CD8-positive, alpha-beta memory T cell (primary cell): ENCODE measurements around the gene GNA15. TPM values are rescaled to one million over a fixed set of nuclear protein-coding genes. Genes with fewer than 3 reads are reported as not detected.

ENCODE experiments used
- CTCF ChIA-PET: fragments of 350-600 bp; sonication (Branson Sonifier 250); formaldehyde crosslinking; loops from one replicate; lab custom pipeline; 2021; ENCODE audit warnings: antibody characterized with exemption; lab: Charles Lee
- POLR2A ChIA-PET: fragments of 350-600 bp; sonication (Branson Sonifier 250); formaldehyde crosslinking; loops from one replicate; lab custom pipeline; 2021; ENCODE audit warnings: antibody characterized with exemption; lab: Charles Lee
- DNase-seq, 5 donors: peaks; one replicate each; pipeline versions ENCODE4 v3.0.0 to v3.0.0-alpha.2; 2020 to 2022; ENCODE audit warnings: mixed read lengths in 1 of 5
- H3K27ac ChIP-seq: one replicate; pipeline ENCODE4 v1.7.0; 2013; ENCODE audit warnings: low read depth, mild to moderate bottlenecking, low read length, moderate library complexity
- H3K27me3 ChIP-seq: 2 replicates; pipeline ENCODE4 v1.7.0; 2013; ENCODE audit warnings: low read length, mild to moderate bottlenecking; ENCODE audit not compliant: insufficient read depth, poor library complexity, severe bottlenecking
- H3K36me3 ChIP-seq: 2 replicates; pipeline ENCODE4 v1.7.0; 2013; ENCODE audit warnings: mild to moderate bottlenecking, low read length, moderate library complexity; ENCODE audit not compliant: insufficient read depth
- H3K4me1 ChIP-seq: 2 replicates; pipeline ENCODE4 v1.7.0; 2013; ENCODE audit warnings: mild to moderate bottlenecking, low read length, moderate library complexity; ENCODE audit not compliant: insufficient read depth
- H3K4me3 ChIP-seq: 2 replicates; pipeline ENCODE4 v1.7.0; 2013; ENCODE audit warnings: mild to moderate bottlenecking, low read length
- H3K9me3 ChIP-seq: 2 replicates; pipeline ENCODE4 v1.7.0; 2013; ENCODE audit warnings: mild to moderate bottlenecking, low read length
- H3K27ac Mint-ChIP-seq, 8 donors: one replicate each; pipeline ENCODE4 v1.8.0; 2020 to 2021; ENCODE audit warnings: mixed read lengths in 8 of 8, mild to moderate bottlenecking in 6 of 8, inconsistent platforms in 3 of 8, moderate library complexity in 3 of 8
- H3K27me3 Mint-ChIP-seq, 2 donors: one replicate each; pipeline ENCODE4 v1.8.0; 2020 to 2021; ENCODE audit warnings: mixed read lengths in 2 of 2, mild to moderate bottlenecking in 1 of 2, moderate library complexity in 1 of 2
- H3K36me3 Mint-ChIP-seq, 3 donors: one replicate each; pipeline ENCODE4 v1.8.0; 2020 to 2021; ENCODE audit warnings: mixed read lengths in 3 of 3, inconsistent platforms in 1 of 3, mild to moderate bottlenecking in 1 of 3
- H3K4me1 Mint-ChIP-seq, 3 donors: one replicate each; pipeline ENCODE4 v1.8.0; 2020 to 2021; ENCODE audit warnings: mixed read lengths in 3 of 3, inconsistent platforms in 1 of 3, mild to moderate bottlenecking in 1 of 3
- H3K4me3 Mint-ChIP-seq, 7 donors: one replicate each; pipeline ENCODE4 v1.8.0; 2020 to 2021; ENCODE audit warnings: mixed read lengths in 7 of 7, mild to moderate bottlenecking in 6 of 7, moderate library complexity in 4 of 7, inconsistent platforms in 2 of 7
- H3K9me3 Mint-ChIP-seq, 5 donors: one replicate each; pipeline ENCODE4 v1.8.0; 2020 to 2022; ENCODE audit warnings: mixed read lengths in 5 of 5, mild to moderate bottlenecking in 3 of 5, moderate library complexity in 2 of 5, inconsistent platforms in 1 of 5
- polyA plus RNA-seq: library from polyadenylated mRNA; unstranded; fragments of 300-500 nt; fragmentation: Illumina TruSeq; gene quantifications from one replicate; pipeline ENCODE4 v1.2.3, GENCODE V29; 2021
- total RNA-seq, 2 experiments: library from RNA; stranded (reverse); gene quantifications; one replicate each; pipeline ENCODE4 v1.2.3, GENCODE V29; 2021

Gene GNA15
- total and polyA plus RNA-seq, 3 experiments from 2014 or later, result 0.59 to 3.9 (median 2.6) TPM

DNA sequence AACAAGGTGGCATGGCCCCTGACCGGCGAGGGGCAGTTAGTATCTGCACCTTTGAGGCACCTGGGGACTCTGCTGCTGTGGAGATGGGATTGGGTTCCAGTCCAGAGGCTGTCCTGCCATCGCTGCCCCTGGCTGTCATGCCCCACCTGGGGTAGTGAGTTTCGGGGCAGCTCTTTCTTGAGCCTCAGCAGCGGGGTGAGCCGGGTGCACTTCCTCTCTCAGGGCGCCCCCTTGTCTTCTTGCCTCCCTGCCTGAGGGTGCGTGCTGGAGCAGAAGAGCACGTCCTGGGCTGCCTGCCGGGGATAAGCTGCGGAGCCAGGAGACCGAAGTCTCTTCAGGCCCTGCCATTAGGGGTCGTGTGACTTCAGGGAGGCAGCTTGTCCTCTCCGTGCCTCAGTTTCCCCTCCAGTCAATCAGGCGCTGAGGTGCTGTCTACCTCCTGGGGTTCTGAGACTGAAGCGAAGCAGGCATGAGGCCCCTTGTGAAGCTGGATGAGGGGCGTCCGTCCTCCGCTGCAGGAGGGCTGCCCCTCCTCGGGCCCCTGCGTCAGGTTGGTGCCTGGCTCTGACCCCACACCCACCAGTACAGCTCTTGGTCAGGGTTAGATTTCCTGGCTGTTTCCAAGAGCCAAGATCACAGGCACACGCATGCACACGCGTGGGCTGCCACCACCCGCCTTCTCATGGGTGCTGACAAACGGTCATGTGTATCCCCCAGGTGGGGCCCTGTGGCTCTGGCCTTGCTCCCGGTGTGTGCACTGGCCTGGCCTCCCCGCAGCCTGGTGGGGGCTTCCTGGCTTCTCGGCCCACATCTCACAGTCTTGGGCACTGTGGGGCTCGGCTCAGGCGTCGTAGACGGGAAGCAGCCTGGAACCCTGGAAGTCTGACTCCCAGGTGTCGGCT, 33.3 kb upstream of the GNA15 start:
- peaks cover 19% of the 10 kb centered on the region for H3K4me1 ChIP-seq
- ChIA-PET POLR2A (no interaction called here), CTCF (interaction anchor here (1.1 to 4.3 kb wide), 5 partner anchors 27 to 455 kb away, joined by 3 to 53 read pairs (median 6); partner anchors contain the start of gene TLE6)
- H3K9me3 ChIP-seq, result no peaks in the 10 kb centered on the region
- no peak overlapping the region for H3K27ac ChIP-seq
- H3K36me3 ChIP-seq, result no peaks in the 10 kb centered on the region
- H3K9me3 Mint-ChIP-seq, result no peaks in the 10 kb centered on the region
- H3K4me1 Mint-ChIP-seq, result peaks cover 9 to 13% (median 13%) of the 10 kb centered on the region in 3 donors
- H3K4me3 ChIP-seq, result no peak overlapping the region
- no peak for DNase-seq
- H3K4me3 Mint-ChIP-seq, result no peak overlapping the region
- no peak overlapping the region for H3K27ac Mint-ChIP-seq
- no peaks in the 10 kb centered on the region for H3K36me3 Mint-ChIP-seq
- peaks cover 13 to 18% of the 10 kb centered on the region in 2 donors for H3K27me3 Mint-ChIP-seq
- H3K27me3 ChIP-seq, result no peaks in the 10 kb centered on the region

GRCh38 chr19:3104708-3104983, 31.2 kb upstream of the GNA15 start:
- H3K4me1 Mint-ChIP-seq, result peaks cover 8 to 10% (median 9%) of the 10 kb centered on the region in 3 donors
- no peak overlapping the region for H3K27ac Mint-ChIP-seq
- H3K4me1 ChIP-seq, result peaks cover 10% of the 10 kb centered on the region
- H3K27ac ChIP-seq, result no peak overlapping the region
- no peaks in the 10 kb centered on the region for H3K27me3 ChIP-seq
- H3K4me3 ChIP-seq, result no peak overlapping the region
- H3K9me3 ChIP-seq, result no peaks in the 10 kb centered on the region
- no peaks in the 10 kb centered on the region for H3K36me3 ChIP-seq
- ChIA-PET POLR2A (interaction anchor here (0.5 kb wide), 1 partner anchor 659 kb away, joined by 5 read pairs; no protein-coding TSS in a partner anchor), CTCF (interaction anchor here (1.0 to 7.9 kb wide), 23 partner anchors 18 to 217 kb away, joined by 3 to 74 read pairs (median 4); partner anchors contain the start of gene TLE6)
- peaks cover 8 to 9% of the 10 kb centered on the region in 2 donors for H3K27me3 Mint-ChIP-seq
- no peak for DNase-seq
- H3K4me3 Mint-ChIP-seq, result no peak overlapping the region
- no peaks in the 10 kb centered on the region for H3K9me3 Mint-ChIP-seq
- no peaks in the 10 kb centered on the region for H3K36me3 Mint-ChIP-seq

GRCh38 chr19:3105641-3106508, 30.0 kb upstream of the GNA15 start:
- H3K4me3 ChIP-seq, result no peak overlapping the region
- H3K9me3 ChIP-seq, result no peaks in the 10 kb centered on the region
- H3K27me3 ChIP-seq, result no peaks in the 10 kb centered on the region
- H3K36me3 Mint-ChIP-seq, result no peaks in the 10 kb centered on the region
- peaks cover 9% of the 10 kb centered on the region for H3K4me1 ChIP-seq
- H3K27ac Mint-ChIP-seq, result no peak overlapping the region
- ChIA-PET POLR2A (no interaction called here), CTCF (interaction anchor here (0.9 to 7.9 kb wide), 9 partner anchors 21 to 154 kb away, joined by 3 to 74 read pairs (median 14); no protein-coding TSS in a partner anchor)
- peaks cover 8 to 10% (median 9%) of the 10 kb centered on the region in 3 donors for H3K4me1 Mint-ChIP-seq
- no peaks in the 10 kb centered on the region for H3K9me3 Mint-ChIP-seq
- no peak for DNase-seq
- no peak overlapping the region for H3K27ac ChIP-seq
- no peaks in the 10 kb centered on the region for H3K36me3 ChIP-seq
- no peak overlapping the region for H3K4me3 Mint-ChIP-seq
- peaks cover 4 to 9% of the 10 kb centered on the region in 2 donors for H3K27me3 Mint-ChIP-seq

DNA sequence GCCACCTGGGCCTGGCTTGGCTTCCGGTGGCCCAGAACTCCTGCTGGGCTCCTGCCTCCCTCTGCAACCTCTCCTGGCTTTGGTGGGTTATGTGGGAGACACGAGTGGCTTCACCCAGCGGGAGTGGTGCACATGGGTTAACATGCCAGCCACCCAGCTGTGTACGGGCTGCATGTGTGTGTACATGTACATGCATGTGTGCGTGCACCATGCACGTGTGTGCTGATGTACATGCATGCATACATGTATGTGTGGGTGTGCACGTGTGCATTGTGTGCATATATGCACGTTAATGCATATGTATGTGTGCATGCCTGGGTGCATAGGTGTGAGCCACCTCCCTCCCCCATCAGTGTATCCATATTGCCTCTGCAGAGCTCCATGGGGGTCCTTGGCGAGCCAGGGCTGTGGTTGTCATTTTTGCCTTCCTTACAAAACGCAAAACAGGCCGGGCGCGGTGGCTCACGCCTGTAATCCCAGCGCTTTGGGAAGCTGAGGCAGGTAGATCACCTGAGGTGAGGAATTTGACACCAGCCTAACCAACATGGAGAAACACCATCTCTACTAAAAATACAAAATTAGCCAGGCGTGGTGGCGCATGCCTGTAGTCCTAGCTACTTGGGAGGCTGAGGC, 29.2 kb upstream of the GNA15 start:
- Histone ChIP-seq H3K4me3 (no peak overlapping the region), H3K36me3 (no peaks in the 10 kb centered on the region), H3K27me3 (no peaks in the 10 kb centered on the region), H3K4me1 (peaks cover 9% of the 10 kb centered on the region), H3K9me3 (no peaks in the 10 kb centered on the region), H3K27ac (no peak overlapping the region)
- H3K27me3 Mint-ChIP-seq, result peaks cover 4 to 7% of the 10 kb centered on the region in 2 donors
- no peaks in the 10 kb centered on the region for H3K9me3 Mint-ChIP-seq
- H3K4me3 Mint-ChIP-seq, result no peak overlapping the region
- H3K27ac Mint-ChIP-seq, result no peak overlapping the region
- ChIA-PET CTCF (interaction anchor here (0.9 to 7.9 kb wide), 5 partner anchors 31 to 155 kb away, joined by 3 to 74 read pairs (median 14); no protein-coding TSS in a partner anchor), POLR2A (no interaction called here)
- no peaks in the 10 kb centered on the region for H3K36me3 Mint-ChIP-seq
- no peak for DNase-seq
- peaks cover 8 to 10% (median 9%) of the 10 kb centered on the region in 3 donors for H3K4me1 Mint-ChIP-seq

- Mint-ChIP-seq H3K27me3 (peaks cover 4 to 6% of the 10 kb centered on the region in 2 donors), H3K4me3 (no peak overlapping the region), H3K36me3 (no peaks in the 10 kb centered on the region), H3K27ac (no peak overlapping the region), H3K9me3 (no peaks in the 10 kb centered on the region), H3K4me1 (peaks cover 8 to 10% (median 9%) of the 10 kb centered on the region in 3 donors)
- DNase-seq, result no peak
- H3K27me3 ChIP-seq, result no peaks in the 10 kb centered on the region
- H3K4me1 ChIP-seq, result peaks cover 9% of the 10 kb centered on the region
- no peak overlapping the region for H3K27ac ChIP-seq
- no peaks in the 10 kb centered on the region for H3K9me3 ChIP-seq
- ChIA-PET POLR2A (no interaction called here), CTCF (interaction anchor here (1.2 to 7.9 kb wide), 10 partner anchors 21 to 156 kb away, joined by 3 to 74 read pairs (median 4); no protein-coding TSS in a partner anchor)
- no peaks in the 10 kb centered on the region for H3K36me3 ChIP-seq
- no peak overlapping the region for H3K4me3 ChIP-seq
Measured at GRCh38 chr19:3107658-3108057, 28.2 kb upstream of the GNA15 start.

GRCh38 chr19:3108775-3109174, 27.1 kb upstream of the GNA15 start:
- CTCF ChIA-PET, result interaction anchor here (0.8 to 7.9 kb wide), 18 partner anchors 10 to 221 kb away, joined by 3 to 74 read pairs (median 4); no protein-coding TSS in a partner anchor
- POLR2A ChIA-PET, result interaction anchor here (1.1 kb wide), 1 partner anchor 158 kb away, joined by 6 read pairs; no protein-coding TSS in a partner anchor
- Mint-ChIP-seq H3K4me1 (peaks cover 8 to 10% (median 9%) of the 10 kb centered on the region in 3 donors), H3K9me3 (no peaks in the 10 kb centered on the region), H3K4me3 (peak overlapping the region in 1 of 7 donors; percentile 70), H3K36me3 (no peaks in the 10 kb centered on the region), H3K27me3 (peaks cover 4 to 6% of the 10 kb centered on the region in 2 donors), H3K27ac (peak overlapping the region in 1 of 8 donors; percentile 82)
- DNase-seq, result peak; percentile 47 to 78 (median 58)
- no peaks in the 10 kb centered on the region for H3K27me3 ChIP-seq
- H3K4me1 ChIP-seq, result peaks cover 6% of the 10 kb centered on the region
- H3K36me3 ChIP-seq, result no peaks in the 10 kb centered on the region
- no peak overlapping the region for H3K27ac ChIP-seq
- H3K4me3 ChIP-seq, result no peak overlapping the region
- H3K9me3 ChIP-seq, result no peaks in the 10 kb centered on the region

- H3K4me3 ChIP-seq, result no peak overlapping the region
- Mint-ChIP-seq H3K27me3 (no peaks in the 10 kb centered on the region), H3K27ac (peak overlapping the region in 1 of 8 donors; percentile 65), H3K4me3 (no peak overlapping the region), H3K4me1 (peaks cover 3 to 5% (median 4%) of the 10 kb centered on the region in 3 donors), H3K36me3 (no peaks in the 10 kb centered on the region), H3K9me3 (no peaks in the 10 kb centered on the region)
- no peaks in the 10 kb centered on the region for H3K36me3 ChIP-seq
- DNase-seq, result no peak
- H3K27me3 ChIP-seq, result no peaks in the 10 kb centered on the region
- H3K9me3 ChIP-seq, result no peaks in the 10 kb centered on the region
- ChIA-PET POLR2A (no interaction called here), CTCF (interaction anchor here (1.1 to 7.9 kb wide), 8 partner anchors 28 to 222 kb away, joined by 3 to 74 read pairs (median 5); no protein-coding TSS in a partner anchor)
- H3K4me1 ChIP-seq, result peaks cover 4% of the 10 kb centered on the region
- H3K27ac ChIP-seq, result no peak overlapping the region
Measured at GRCh38 chr19:3109491-3109890, 26.3 kb upstream of the GNA15 start.
